A204.1 (cell line): ENCODE measurements around the gene LRRFIP1.
"Not testable (repeated sequence)": the region's sequence is repeated elsewhere in the genome, so short reads cannot be mapped to it uniquely, and the experiment has no call there.

ENCODE experiments used
- FAIRE-seq: peaks from 2 replicates; lab custom pipeline; 2012; peaks lifted over from hg19 to GRCh38; lab: Jason Lieb, UNC

LRRFIP1 gene

GRCh38 chr2:237663517-237664110 is 36.2 kb downstream of the LRRFIP1 start:
- no peak for FAIRE-seq

- FAIRE-seq, result no peak
Measured at GRCh38 chr2:237664151-237664550, 36.8 kb downstream of the LRRFIP1 start.

GRCh38 chr2:237665713-237666143 is 38.3 kb downstream of the LRRFIP1 start:
- no peak for FAIRE-seq

GRCh38 chr2:237666606-237667005 is 39.2 kb downstream of the LRRFIP1 start:
- FAIRE-seq, result no peak

- FAIRE-seq, result not testable (repeated sequence)
Measured at GRCh38 chr2:237667050-237667576, 39.7 kb downstream of the LRRFIP1 start.

DNA sequence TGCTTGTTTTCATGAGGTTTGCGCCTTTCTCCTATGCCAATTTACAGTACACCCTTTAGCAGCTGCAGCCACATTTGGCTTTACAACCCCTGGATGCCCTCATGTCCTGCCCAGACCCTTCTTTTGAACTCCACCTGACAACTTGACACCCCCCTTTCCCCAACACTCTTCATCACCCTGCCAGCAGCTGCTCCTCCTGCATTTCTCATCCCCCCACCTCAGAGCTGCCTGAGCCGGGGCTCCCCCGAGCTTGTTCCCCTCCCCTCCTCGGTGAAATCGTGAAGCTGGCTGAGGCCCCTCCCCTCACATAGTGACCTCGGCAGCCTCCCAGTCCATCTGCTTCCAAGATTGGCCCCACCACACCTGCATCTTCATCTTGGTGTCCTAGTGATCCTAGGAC is 40.5 kb downstream of the LRRFIP1 start:
- FAIRE-seq, result no peak

DNA sequence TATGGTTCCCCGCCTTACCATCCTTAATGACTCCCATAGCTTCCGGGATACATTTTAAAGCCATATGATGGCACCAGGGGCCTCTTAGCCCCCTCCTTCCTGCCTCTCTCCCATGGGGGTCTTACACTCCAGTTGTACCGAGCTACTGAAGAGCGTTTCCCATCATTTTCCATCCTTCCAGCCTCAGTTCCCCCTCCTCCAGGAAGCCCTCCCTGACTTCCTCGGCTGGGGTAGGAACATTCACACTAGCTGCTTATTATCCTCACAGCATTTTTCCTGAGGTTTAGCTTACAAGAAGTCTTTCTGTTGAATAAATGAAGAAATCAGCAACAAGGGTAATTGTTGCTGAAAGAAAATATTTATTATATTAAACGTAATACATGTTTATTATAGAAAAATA is 41.1 kb downstream of the LRRFIP1 start:
- FAIRE-seq, result no peak

- no peak for FAIRE-seq
Measured at GRCh38 chr2:237669283-237669627, 41.9 kb downstream of the LRRFIP1 start.

GRCh38 chr2:237669628-237670392 is 42.4 kb downstream of the LRRFIP1 start:
- FAIRE-seq, result no peak

DNA sequence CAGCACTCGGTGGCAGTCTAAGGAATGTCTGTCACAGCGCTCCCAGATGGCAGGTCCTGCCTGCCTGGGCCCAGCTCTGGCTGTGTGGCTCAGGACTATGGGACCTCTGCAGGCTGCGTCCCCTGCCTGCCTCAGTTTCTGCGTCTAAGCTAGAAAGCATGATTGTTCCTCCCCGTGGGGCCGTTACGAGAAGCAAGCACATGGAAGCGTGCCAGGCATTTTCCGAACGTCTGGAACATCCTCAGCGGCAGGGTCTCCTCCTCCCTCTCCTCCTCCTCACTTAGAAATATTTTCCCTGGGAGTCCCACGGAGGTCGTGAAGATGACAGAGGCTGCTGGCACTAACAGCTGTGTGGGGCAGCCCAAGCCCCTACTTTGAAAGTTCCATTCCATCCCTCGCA is 43.3 kb downstream of the LRRFIP1 start:
- FAIRE-seq, result no peak

DNA sequence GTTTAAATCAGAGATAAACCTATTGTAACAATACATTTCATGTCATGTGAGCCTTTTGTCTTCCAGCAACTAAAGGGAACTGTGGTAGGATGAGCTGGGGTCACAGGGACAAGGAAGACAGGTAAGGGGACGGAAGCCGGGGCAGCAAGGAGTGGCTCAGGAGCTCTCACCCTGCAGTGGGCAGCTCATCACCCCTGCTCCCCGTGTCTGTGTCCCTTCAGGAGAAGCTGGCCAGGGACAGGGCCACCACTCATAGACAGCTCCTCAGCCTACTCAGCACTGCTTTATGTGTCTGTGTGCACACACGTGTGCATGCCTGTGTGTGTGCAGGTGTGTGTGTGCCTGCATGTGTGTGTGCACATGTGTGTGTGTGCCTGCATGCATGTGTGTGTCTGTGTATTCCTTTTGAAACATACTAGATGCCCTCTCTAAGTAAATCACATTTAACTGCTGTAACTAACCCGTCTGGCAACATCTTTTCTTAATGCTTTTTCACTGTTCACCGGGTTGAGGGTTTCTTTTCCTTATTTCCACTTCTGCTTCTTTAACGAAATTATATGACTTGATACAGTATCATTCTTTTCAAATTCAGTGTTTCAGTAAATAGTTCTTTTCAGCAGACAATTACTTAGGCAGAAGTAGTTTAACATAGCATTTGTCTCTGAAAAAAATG is 44.2 kb downstream of the LRRFIP1 start:
- no peak for FAIRE-seq

- no peak for FAIRE-seq
Measured at GRCh38 chr2:237672731-237673129, 45.3 kb downstream of the LRRFIP1 start.

GRCh38 chr2:237673130-237674001 is 46.0 kb downstream of the LRRFIP1 start:
- FAIRE-seq, result no peak

DNA sequence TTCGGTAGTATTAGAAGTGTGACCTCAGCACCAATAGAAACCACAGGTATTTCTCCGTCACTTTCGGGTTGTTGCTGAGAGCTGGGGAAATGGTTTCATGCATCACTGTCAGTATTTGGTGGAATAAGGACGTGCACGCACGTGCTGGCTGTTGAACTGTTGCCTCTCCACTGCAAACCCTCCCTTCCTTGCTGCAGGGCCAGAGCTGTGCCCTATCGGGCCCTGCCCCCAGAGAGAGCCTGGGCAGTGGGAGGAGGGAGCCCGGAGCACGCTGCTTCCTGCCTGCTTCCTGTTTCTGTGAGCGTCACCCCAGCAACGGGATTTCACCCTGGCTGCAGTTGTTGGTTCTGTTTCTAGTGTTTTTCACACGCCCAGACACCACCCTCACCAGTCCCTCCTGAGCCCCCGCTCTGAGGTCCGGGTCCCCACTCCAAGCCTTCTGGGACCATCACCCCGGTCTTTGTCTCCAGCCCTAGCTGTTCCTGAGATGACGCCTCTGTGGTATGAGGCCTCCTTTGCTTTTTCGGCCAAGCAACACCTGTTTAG is 47.4 kb downstream of the LRRFIP1 start:
- no peak for FAIRE-seq

DNA sequence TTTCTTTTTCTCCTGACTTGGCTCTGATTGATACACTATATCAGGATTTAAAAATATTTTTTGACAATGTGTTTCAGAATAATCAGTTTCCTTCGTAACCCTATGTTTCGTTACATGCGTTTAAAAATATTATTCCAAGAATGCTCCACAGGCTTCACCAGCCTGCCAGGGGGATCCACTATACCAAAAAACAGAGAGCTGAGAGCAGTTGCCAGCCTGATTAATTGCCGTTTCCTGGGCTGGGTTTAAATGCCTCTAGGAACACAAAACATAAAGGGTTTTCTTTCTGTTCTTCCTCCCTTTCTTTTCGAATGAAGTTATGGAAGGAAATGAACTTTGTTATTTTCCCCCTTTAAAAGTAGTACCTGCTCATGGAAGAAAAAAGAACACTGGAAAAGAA is 47.9 kb downstream of the LRRFIP1 start:
- no peak for FAIRE-seq

DNA sequence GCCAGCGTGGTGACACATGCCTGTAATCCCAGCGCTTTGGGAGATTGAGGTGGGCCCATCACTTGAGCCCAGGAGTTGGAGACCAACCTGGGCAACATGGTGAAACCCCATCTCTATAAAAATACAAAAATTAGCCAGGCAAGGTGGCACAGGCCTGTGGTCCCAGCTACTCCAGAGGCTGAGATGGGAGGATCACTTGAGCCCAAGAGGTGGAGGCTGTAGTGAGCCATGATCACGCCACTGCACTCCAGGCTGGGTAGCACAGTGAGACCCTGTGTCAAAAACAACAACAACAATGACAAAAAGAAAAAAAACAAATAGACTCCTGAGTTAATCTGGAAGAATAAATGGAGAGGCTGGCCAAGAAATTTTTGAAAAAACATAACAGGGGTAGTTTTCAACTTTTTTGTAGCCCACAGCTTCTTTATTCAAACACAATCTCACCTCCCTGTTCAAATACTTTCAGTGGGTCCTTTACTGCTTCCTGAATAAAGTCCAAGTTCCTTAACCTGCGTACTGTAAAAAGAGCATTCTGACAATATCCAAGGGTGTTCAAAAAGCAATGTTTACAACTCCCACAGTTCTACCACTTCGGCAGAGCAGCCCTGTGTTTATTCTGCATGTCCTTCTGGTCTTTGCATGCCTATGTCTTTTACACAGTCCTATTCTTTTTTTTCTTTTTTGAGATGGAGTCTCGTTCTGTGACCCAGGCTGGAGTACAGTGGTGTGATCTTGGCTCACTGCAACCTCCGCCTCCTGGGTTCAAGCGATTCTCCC is 53.5 kb downstream of the LRRFIP1 start:
- FAIRE-seq, result no peak

DNA sequence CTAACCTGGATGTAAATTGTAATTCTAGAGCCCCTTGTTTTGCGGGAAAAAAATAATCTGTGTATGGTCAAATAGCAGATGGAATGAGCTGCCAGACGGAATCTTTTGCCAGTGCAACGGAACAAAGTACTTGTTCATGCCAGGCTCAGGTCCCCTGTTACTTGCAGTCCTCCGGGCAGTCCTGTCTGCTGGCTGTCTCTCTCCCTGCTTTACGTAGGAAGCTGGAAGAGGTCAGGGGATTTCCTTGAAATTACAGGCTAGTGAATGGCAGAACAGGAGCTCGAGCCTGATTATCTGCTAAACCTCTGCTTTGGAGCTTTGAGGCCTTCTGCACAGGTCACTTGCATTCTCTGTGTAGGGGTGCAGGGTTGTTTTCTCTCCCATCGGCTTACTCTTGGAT is 54.8 kb downstream of the LRRFIP1 start:
- FAIRE-seq, result no peak

DNA sequence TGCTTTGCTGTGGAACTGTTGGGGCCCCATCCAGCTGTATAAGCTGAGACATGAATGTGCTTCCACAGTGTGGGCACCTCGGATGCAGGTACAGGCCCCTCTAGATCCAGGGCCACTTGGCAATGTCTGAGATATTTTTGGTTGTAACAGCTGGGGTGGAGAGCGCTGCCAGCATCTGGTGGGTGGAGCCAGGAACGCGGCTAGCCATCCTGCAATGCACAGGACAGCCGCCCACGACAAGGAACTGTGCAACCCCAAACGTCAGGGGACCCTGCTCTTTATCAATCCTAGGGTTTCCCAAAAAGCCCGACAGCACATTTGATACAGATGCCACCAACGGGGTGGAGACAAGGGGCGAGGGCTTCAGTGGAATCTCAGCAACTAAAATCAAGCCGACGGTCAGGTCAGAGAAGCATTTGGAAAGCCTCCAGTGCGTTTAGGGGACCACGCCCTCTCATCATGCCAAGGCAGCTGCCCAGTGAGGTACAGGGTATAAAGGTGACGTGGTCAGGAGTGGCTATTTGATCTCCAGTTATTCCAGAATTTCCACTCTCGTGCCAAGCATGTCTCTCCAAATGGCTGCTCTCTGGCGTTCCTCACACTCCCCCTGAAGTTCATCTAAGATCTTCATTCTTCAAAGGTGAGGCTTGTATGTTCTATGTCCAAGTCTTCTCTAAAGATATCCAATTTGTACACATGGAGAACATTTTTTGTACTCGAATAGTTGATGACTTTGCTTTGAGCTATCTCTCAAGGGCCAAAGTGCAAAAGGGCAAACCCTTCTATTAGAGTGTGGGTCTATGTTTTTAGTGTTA is 55.7 kb downstream of the LRRFIP1 start:
- FAIRE-seq, result no peak

- FAIRE-seq, result no peak
Measured at GRCh38 chr2:237685408-237685807, 58.0 kb downstream of the LRRFIP1 start.

- no peak for FAIRE-seq
Measured at GRCh38 chr2:237686659-237687136, 59.3 kb downstream of the LRRFIP1 start.
